NCI-H187 treated with DMSO at 0.1 percent for 48 hours (cell line): ENCODE results near the gene ACSL1.

ENCODE experiments used
- DNase-seq: peaks from one replicate; lab custom pipeline; 2025; lab: John Stamatoyannopoulos, UW

ACSL1 gene

DNA sequence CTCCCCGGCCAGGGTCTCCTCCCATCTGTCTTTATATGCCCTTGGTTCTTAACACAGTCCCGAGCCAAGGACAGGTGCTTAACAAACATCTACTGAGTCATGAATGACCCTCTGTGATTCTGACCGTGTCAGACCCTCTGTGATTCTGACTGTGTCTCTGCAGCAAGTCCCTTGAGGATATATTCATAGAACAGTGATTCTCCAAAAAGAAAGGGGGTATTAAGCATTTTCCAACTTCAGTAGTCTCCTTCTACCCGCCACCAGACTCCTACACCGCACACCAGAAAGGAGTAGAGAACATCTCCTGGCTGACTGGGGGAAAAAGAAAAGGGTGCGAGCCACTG lies 13.6 kb downstream of the ACSL1 start:
- DNase-seq: no peak

DNA sequence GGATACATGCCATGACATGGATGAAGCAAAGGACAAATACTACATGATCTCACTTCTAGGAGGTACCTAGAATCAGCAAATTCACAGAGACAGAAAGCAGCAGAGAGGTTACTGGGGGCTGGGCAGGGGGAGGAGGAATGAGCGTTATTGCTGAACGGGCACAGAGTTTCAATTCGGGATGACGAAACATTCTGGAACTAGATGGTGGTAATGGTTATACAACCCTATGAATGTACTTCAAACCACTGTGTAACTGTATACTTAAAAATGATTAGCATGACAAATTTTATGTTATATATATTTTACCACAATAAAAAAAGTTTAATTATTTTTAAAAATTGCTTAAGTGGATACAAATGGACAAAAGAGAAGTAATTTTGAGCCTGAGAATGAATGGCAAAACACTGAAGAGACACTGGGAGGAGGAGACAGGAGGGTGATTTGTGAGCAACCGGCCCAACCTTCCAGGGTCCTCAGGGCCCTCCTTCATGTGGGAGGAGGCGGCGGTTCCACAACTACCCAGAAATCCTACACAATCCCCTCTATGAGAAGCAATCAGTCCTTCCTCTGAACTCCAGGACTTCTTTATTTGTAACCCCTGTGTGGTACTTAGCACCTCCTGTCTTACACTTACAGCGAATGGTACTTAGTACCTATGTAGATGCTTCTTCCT lies 14.1 kb downstream of the ACSL1 start:
- DNase-seq: no peak

DNA sequence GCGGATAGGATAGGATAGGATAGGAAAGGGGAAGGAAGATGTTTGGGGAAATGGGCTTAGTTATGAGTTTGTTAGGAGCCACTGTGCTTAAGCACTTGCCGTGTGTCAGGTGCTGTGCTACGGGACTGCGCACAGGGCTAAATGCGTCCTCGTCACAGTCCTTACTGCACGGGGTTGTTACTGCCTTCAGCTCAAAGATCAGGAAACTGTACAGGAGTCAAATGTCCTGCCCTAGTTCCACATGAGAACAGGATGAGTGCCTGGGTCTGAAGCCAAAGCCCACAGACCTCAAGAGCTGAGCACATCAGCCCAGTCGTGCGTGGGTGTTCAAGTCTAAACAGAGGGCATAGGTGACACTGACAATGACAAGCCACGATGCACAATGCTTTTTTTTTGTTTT lies 15.0 kb downstream of the ACSL1 start:
- DNase-seq: no peak

DNA sequence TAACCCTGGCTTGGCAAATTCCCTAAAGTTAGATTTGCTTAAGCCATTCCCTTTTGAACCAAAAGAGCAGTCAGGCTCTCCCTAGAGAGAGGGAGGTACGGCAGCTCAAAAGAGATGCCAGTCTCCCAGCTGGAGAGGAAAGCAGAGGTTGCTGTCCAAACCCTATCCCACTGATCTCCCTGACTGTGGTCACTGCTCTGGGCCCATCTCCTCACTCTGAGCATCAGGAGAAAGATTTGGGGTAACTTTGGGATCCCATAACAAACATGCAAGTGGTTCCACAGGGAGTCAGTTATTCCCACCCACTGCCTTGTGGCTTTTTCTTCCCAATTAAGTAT lies 17.1 kb downstream of the ACSL1 start:
- no peak for DNase-seq

DNA sequence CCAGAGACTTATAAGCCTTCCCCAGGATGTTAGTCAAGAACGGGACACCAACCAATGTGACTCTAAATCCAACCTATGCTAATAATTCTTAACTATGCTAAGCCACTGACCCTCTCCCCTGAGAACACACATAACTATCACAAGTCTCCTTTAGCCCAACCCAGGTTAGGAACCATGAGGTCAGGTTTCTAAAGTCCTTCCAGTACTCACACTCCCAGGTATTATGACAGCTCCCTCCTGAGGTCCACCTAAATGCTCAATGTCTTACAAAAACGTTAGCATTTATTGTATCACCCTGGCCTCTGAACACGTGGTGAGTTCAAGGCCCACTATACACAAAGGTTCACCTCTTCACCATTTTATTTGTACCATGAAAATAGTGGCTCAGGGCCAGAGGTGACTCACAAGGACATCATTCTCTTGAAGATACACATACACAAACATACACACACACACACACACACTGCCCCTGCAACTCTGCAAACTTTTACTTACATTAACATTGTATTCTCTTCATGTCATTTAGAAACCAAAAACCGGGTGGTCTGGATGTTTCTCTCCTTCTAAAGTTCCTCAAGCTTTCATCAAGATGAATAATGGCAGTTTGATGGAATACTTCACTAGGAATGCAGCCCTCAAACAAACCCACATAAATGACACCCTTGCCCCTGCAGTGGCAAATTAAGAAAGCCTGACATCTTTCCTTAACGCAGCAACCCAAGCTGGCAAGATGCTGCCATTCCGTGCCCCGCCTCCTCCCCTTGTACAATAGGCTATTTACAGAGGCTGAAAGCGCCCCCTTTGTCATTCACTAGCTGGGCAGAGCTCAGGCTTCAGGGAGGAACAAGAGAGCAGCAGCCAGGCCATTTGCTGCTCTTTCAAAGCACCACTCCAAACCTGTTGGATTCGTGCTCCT lies 17.7 kb downstream of the ACSL1 start:
- no peak for DNase-seq

DNA sequence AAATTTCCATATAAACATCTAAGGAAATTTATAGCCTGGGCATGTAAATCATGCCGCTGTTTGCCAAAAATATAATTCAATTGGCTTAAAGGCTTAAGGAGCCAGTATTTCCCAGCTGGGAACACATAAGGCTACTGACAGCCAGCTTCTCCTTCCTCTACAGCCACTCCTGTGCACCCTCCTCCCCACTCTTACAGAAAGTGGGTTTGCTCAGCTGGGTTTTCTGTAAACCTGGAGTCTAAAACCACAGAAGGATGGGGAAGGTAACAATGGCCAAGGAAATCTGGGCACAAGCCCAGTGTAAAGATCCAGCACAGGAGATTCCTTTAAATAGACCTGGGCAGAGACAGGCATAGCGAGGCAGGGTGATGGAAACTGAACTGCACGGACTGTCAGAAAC lies 18.5 kb downstream of the ACSL1 start:
- no peak for DNase-seq

DNA sequence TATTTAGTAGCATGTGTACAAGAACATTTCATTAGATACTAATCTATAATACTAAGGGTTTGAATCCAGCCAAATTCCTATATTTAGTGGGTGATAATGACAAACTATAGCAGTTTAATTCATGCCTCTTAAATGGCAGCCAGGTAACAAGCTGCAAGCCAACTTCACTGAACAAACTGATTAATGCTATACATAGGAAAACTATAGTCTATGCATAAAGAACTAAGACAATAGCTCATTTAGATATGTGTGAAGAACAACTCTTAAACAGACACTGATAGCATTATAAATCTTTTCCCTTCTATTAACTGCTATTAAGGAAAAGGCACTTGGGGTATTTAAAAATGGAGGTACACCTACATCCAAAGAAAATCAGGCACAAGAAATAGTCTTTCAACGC lies 19.1 kb downstream of the ACSL1 start:
- no peak for DNase-seq

DNA sequence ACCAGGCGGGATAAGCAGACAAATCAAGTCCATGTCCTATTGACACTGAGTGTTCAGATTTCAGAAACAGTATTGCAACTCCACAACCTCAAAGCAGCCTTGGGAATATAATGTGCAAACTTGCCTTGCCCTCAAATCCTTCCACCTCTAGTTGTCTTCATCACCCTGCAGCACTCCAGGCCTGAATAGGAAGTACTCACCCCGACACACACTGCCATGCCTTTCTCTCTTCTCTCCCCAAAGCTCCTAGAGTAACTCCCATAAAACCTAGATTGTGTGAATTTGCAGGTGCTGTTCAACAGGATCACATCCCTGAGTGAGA lies 19.6 kb downstream of the ACSL1 start:
- no peak for DNase-seq

DNA sequence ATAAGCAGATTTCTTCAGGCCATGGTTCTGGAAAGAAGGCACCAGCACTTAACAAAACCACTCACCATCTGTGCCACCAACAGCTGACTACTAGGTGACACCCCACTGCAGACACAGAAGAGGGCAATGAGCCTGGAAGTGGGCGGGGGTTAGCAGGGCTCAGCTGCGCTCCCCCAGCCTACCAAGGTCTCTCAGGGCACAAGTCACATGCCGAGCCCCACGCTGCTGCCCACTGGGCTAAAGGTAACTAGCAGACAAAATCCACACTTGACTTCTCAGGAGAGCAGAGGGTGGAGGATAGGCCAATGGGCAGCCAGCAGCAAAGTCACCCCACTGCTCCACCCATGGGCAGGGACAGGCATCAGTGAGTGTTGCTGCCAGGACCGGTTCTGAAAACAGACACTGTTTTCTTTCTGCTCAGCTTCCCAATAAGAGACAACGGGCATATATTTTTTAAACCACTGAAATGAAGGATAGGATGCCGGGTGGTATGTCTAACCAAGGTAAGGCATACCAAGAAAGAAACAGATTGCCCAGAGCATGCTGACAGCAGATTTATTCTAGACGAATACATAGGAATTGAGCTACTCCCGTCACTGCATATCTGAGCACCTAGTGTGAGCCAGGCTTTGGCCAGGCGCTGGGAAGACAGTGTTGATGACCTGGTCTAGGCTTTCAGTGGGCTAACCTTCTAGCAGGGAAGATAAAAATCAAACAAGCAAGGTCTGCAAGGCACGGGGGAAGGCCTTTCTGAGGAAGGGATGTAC lies 20.1 kb downstream of the ACSL1 start:
- DNase-seq: no peak

DNA sequence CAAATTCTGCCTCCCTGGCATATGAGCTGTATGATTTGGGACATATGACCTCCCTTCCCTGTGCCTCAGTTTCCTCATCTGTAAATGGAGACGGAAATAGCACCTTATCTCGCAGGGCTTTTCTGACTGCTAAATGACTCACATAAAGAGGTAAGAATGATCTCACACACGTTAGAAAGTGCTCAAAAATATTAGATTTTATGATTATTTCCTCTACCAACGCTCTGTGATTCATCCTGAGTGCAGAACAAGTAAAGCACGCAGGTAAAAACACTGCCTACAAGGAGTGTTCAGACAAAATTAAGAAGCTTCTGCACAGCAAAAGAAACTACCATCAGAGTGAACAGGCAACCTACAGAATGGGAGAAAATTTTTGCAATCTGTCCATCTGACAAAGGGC lies 21.1 kb downstream of the ACSL1 start:
- no peak for DNase-seq

DNA sequence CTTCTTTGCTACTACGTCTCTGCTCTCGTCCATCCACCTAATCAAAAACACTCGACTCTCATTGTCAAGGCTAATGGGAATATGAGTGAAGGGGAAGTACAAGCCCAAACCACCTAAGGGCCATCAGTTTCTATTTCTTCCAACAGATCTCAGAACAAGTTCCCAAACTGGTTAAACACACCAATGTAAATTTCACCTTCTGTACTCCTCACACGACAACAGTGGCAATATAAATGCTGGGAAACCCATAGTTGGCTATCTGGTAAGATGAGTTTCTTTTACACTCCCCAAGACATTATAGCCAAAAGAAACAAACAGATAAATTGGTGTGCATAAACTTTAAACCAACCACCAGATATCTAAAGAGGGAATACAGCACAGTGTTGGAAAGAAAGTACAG lies 21.9 kb downstream of the ACSL1 start:
- no peak for DNase-seq

DNA sequence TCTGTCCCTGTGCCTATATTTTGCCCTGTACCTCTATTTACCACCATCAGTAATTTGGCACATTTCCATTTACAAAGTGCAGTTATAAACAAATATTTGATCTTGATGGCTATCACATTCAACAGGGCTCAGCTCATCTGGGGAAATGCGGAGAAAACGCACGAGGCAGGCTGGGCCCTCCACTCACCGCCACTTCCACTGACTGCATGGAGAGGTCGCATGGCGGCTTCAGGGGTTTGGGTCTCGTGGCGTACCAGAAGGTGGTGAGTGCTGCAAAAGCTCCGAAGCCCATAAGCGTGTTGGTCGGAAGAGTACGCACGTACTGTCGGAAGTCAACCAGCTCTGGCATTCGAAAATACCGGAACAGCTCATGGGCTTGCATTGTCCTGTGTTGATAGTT lies 22.6 kb downstream of the ACSL1 start:
- no peak for DNase-seq

DNA sequence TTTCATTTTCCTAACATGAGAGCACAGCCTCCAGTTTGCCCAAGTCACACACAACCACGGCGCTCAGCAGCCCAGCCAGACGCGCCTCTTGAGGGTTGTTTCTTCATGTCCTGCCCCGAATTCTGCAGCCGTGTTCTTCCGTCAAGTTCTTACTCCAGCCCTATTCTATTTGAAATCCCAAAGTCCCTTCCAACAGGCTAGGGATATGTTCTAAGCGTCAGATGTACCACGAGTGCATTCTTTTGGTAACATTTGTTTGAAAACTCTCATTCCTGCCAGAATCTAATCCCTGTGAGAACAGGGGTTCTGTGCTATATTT lies 23.1 kb downstream of the ACSL1 start:
- no peak for DNase-seq

DNA sequence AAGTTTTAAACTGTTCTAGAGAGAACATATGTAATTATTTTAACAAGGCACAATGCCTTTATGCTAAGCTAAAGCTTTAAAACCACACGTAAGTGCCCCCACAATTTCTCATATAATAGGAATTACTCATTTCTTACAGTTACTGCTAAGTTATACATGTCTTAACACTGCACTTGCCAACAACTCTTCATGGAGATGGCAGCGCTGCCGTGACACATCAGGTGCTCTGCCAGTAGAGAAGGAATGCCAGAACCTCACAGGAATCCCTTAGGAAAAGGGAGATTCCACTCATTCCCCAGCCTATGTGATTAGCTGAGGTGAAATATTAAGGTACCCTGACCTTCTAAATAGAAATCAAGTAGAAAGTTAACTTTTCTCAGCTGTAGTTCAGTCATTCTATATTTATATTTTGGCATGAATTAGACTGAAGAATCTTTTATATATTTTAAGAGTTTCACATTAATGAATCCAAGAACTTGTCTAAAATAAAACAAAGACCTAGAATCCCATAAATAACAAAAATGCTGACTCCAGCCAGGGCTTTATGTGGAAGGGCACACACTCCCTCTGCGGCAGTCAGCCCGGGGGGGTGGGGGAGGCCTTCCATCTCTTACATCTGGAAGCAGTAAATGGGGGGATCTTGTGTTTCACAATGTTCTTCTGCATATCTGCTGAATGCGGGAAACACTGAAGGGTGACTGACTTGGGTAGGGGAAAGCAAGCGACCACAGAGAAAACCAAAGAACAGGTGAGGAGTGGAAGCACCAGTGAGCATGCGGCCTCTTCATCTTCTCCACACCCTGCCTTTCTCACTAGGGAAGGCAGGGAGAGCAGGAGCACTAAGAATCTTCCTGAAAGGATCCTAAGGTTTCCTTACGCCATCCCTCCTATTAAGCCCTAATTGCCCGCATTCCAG lies 23.7 kb downstream of the ACSL1 start:
- DNase-seq: no peak

DNA sequence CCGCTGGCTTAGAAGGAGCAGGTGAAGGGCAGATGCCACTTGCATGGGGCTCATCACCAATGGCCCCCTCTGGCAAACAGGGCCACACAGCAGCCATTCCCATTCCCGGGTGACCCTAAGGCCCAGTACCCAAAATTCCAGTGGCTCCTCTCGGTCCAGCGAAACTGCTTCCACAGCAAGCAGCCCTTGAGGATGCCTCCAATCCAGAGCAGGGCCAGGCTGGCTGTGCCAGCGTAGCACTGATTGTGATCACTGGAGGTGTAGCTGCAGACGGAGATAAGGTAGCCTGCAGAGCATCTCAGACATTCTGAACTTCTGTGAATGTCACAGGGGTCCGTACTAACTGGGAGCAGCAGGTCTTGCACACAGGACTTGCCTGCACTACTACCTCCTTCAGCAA lies 27.3 kb downstream of the ACSL1 start:
- no peak for DNase-seq

DNA sequence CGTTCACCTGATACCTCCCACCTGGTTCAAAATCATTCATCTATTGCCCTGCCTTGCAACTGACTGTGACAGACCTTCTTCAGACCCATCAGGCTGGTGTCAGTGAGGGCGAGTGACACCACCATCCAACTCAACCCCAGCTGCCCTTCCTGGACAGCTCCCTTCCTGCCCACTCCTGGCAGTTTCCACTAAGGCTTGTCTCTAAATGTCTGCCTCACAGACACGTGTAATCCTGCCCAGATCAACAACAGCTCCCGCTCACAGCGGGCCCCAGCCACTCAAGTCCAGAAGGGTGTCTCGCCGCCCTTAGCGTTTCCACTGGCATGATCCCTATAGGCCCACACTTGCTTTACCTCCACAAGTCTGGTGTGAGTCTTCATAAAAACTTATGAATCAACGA lies 28.9 kb downstream of the ACSL1 start:
- DNase-seq: no peak

DNA sequence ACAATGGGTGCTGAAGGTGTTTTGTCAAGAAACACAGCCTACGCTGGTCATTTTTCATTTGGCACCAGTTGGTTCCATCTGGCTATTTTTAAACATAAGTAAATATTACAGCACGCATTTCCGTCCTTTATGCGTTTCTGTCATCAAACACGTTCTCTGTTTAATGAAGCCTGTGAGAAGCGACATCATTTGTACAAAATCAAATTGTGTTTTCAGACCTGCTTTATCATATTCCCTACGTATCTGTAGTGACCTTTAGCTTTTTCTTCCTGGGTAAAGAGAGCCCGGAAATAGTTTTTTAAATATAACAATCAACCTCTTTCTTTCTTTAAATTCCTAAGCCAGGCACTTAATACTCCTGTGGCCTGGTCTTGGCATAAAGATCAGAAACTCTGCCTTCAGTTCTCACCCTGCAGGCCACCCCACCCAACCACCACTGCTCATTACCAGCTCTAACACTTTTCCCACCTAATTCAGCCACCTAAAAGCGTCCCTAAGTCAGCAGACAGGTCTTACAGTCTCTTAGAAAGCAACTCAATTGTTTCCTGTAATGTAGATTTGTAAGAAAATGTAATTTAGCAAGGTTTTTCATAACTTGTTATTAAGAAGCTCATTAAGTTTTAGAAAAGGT lies 30.4 kb downstream of the ACSL1 start:
- DNase-seq: no peak

DNA sequence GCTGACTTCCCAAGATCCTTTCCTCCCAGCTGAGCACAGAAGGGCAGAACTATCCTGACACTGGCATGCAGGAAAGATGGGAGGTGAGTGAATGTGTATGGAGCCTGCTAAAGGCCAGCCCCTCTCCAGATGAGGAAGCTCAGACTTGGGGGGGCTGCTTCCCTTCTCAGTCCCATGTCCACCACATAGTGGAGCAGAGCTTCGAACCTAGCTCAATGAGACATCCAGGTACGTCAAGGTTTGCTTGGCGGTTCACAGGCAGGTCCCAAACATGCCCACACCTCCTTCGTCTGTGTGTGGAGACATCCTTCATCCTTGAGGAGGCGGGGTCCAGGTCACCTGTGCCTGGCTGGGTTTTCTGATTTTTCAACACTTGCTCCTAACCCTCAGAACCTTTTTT lies 31.3 kb downstream of the ACSL1 start:
- no peak for DNase-seq

DNA sequence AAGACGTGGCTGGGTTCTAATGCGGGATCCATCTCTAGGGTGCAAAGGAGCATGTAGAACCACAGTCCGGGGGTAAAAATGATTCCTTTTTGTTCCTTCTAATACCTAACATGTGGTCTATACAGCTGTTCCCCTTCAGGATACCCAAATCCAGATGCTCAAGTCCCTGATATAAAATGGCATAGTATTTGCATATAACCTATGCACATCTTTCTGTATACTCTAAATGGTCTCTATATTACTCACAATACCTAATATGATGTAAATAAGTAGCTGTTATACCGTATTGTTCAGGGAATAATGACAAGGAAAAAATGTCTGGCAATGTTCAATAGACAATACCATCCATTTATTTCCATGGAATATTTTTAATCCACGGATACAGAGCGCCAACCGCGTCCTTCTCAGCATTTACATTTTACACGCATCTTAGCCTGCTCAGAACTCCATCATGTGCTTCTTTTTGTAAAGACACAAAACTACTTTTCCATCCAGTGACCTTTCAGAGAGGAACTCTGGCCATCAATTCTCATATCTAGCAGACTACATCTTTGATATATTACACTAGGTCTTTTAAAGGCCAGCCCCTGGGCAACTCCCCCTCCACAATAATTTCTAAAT lies 31.9 kb downstream of the ACSL1 start:
- DNase-seq: no peak

DNA sequence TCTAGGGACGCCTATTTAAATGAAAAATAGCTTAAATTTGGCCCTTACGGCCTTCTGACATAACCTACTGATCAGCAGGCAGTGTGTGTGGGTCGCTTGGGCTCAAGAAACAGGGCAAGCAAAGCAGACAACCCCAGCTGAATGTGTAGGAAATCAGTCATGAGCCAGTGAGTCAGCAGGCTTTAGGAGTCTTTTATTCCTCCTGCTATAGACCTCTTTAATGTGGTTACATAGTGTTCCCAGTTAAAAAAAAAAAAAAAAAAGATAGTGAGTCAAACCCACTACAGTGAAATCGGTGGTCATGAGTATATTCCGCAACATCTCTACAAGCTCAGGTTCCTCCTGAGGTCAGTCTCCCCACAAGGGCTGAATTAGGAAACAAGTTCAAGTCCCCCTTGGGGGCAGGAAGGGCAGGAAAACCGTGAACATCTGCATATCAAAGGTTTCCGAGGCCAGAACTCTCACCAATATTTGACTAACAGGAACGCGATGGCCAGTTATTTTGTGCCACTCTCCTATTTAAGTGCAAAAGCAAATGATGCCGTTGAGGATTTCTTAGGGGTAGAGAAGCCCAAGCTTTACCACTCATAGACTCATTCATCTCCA lies 32.7 kb downstream of the ACSL1 start:
- DNase-seq: no peak

DNA sequence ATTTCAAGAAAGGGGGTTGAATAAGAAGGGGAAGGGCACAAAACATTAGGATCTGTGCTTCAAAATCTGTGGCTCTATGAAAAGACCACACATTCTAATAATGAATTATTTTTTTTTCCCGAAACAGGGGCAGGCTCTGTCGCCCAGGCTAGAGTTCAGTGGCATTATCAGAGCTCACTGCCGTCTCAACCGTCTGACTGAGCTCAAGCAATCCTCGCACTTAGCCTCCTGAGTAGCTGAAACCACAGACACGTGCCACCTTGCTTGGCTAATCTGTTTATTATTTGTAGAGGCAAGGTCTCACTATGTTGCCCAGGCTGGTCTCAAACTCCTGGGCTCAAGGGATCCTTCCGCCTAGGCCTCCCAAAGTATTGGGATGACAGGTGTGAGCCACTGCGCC lies 33.4 kb downstream of the ACSL1 start:
- DNase-seq: no peak
